HG03064 (cell line): ENCODE results near the gene GBF1.
"Not testable (repeated sequence)": the region's sequence is repeated elsewhere in the genome, so short reads cannot be mapped to it uniquely, and the experiment has no call there.

Source experiments
- ATAC-seq: cut with Tn5 transposase; IDR thresholded peaks from one replicate; pipeline ENCODE4 v1.9.1; 2021; ENCODE audit warnings: low read depth; ENCODE audit not compliant: unreplicated experiment

GBF1 gene

GRCh38 chr10:102298899-102299298 is 53.6 kb downstream of the GBF1 start:
- no peak for ATAC-seq

- no peak for ATAC-seq
Observed at GRCh38 chr10:102299873-102300272, 54.5 kb downstream of the GBF1 start.

DNA sequence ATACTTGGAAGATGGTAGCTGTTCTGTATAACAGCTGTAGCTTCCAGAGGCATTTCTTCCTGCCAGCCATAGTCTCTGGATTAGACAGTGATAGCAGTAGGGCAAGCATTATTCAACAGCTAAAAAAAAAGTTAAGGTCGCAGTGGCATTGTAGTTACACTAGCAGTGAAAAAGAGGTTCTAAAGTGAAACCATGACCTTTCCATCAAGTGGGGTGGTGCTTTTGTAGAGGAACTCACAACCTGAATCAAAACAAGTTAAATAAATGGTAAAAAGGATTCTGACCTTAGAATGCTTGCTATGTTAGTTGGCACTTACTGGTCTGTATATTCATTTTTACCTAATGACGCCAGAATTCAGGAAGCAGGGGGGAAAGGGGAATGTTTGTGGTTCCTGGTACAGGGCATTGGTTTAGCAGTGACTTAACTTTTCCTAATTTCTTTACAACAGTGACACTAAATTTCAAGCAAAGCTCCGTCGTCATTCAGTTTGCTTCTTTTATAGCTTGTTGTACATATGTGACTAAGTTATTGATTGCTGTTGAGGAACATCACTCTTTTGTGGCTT is 55.0 kb downstream of the GBF1 start:
- no peak for ATAC-seq

- not testable (repeated sequence) for ATAC-seq
Observed at GRCh38 chr10:102300912-102301311, 55.6 kb downstream of the GBF1 start.

DNA sequence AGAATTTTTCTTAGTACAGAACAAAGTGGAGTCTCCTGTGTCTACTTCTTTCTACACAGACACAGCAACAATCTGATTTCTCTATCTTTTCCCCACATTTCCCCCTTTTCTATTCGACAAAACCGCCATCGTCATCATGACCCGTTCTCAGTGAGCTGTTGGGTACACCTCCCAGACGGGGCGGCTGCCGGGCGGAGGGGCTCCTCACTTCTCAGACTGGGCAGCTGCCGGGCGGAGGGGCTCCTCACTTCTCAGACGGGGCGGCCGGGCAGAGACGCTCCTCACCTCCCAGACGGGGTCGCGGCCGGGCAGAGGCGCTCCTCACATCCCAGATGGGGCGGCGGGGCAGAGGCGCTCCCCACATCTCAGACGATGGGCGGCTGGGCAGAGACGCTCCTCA is 56.0 kb downstream of the GBF1 start:
- not testable (repeated sequence) for ATAC-seq

- ATAC-seq = no peak
Observed at GRCh38 chr10:102302611-102303010, 57.3 kb downstream of the GBF1 start.

- no peak for ATAC-seq
Observed at GRCh38 chr10:102306006-102306405, 60.7 kb downstream of the GBF1 start.

GRCh38 chr10:102306710-102307109 is 61.4 kb downstream of the GBF1 start:
- no peak for ATAC-seq

DNA sequence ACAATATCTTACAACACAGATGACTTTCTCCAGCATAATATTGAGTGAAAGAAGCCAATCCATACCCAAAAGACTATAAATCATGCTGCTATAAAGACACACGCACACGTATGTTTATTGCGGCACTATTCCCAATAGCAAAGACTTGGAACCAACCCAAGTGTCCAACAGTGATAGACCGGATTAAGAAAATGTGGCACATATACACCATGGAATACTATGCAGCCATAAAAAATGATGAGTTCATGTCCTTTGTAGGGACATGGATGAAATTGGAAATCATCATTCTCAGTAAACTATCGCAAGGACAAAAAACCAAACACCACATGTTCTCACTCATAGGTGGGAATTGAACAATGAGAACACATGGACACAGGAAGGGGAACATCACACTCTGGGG is 63.0 kb downstream of the GBF1 start:
- not testable (repeated sequence) for ATAC-seq

- ATAC-seq = no peak
Observed at GRCh38 chr10:102309236-102309635, 63.9 kb downstream of the GBF1 start.

- no peak for ATAC-seq
Observed at GRCh38 chr10:102309916-102310315, 64.6 kb downstream of the GBF1 start.

DNA sequence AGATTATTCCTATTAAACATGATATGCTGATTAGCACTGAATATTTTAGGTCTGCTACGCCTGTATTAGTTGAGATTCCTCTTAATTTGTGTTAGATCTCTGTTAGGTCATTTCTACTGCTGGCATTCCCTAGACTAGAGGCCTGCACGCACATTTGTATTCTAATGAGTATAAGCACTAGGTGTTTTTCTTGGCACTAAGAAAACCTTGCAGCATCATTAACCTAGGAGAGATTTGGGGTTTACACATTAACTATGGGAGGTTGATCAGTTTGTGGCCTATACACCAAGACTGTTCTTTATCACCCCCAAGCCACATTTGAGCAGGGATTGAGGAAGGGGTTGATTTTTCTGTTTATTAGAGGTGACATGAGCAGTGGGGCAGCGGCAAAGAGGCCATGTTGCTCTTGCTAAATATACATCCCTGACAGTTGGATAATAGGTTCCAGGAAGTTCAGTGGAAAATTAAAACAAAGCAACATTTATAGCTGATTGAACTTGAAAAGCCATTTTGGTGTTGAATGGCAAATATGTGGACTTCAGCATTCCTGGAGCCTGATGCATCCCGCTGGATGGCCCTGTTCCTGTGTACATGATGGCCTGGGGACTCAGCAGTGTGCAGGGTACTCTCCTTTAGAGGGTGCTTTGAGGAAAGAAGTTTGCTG is 65.2 kb downstream of the GBF1 start:
- no peak for ATAC-seq

- no peak for ATAC-seq
Observed at GRCh38 chr10:102311025-102311420, 65.7 kb downstream of the GBF1 start.

- ATAC-seq = no peak
Observed at GRCh38 chr10:102312683-102313082, 67.4 kb downstream of the GBF1 start.

DNA sequence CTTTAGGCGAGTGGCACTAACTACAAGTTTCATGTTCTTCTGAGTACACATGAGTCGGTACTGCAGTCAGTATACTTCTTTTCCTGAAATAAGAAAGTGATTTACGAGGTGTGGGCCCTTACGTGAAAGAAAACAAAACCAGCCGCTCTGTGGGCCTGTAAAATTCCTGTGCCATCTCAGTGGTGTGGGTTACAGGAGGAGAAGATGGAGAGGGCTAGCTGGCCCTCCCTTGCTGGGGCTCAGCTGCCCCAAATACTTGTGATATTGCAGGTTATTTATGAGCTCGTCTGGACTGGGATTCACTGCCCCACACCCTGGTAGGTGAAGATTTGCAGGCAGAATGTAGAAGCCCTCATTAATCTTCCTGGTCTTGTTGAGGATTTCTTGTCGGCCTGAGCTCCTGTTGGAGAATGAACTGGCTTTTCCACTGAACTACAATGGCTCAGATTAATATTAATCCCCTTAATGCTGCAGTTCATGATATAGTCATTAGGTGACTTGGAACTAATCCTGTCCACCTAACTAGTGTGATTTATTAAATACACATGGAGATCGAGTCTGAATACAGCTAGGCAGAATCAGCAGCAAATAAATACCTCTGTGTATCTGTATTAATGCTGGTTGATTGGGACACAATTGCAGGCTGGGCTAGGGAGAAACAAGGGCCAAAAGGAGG is 68.0 kb downstream of the GBF1 start:
- no peak for ATAC-seq

GRCh38 chr10:102314801-102315200 is 69.5 kb downstream of the GBF1 start:
- no peak for ATAC-seq

- ATAC-seq = no peak
Observed at GRCh38 chr10:102316421-102316820, 71.1 kb downstream of the GBF1 start.

DNA sequence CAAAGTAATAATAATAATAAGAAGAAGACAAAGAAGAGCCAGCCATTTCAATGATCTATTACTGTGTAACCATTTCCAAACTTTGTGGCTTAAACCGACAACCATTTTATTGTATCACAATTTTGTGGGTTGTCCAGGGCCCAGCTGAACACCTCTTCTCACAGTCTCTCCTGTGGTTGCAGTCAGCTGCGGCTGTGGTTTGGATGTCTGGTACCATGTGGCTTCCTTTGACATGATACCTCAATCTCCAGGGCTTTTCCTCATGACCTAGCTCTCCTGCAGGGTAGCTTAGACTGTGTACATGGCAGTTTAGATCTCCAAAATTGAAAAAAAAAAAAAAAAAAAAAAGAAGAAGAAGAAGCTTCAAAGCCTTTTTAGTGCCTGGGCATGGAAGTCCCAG is 77.6 kb downstream of the GBF1 start:
- no peak for ATAC-seq

DNA sequence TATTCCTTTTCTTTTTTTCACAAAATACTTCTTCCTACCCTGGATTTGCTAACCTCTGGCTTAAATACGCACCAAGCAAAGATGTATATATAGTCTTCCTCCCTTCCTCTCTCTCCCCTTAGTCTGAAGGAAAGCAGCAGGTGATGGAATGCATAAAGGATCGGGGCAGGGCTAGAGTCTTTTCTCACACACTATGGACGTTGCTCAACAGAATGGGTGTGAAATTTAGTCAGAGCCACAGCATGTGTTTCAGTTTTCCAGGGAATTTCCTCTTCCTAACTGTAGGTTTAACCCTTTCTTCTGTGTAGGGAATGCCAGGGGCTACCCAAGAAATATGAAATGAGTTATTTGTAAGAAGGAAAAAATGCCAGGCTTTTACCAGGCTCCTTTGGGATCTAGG is 78.7 kb downstream of the GBF1 start:
- ATAC-seq = no peak

DNA sequence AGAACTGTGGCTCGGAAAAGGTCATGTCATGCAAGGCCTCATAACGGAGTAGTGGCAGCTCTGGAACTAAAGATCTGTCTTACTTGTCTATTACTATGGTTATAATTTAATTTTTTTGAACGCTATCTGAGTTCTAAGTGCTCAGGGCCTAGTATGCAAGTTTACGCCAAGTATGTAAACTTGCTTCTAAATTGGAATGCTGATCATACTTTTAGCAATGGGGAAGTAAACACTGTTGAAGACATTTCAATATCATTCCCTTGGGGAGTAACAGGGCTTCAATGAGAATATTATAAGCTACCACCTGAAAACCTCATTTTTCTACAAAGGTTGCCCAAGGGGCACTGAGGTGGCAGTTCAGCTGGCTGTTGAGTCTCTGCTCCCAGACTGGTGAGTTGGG is 80.7 kb downstream of the GBF1 start:
- no peak for ATAC-seq

- ATAC-seq = no peak
Observed at GRCh38 chr10:102327002-102327401, 81.7 kb downstream of the GBF1 start.

- no peak for ATAC-seq
Observed at GRCh38 chr10:102327641-102328040, 82.3 kb downstream of the GBF1 start.
